GM19025 (cell line): ENCODE results near the gene A4GALT.
A peak's percentile ranks its signal among the peaks of the same experiment; 100 is the strongest.
"Not testable (repeated sequence)": the region's sequence is repeated elsewhere in the genome, so short reads cannot be mapped to it uniquely, and the experiment has no call there.

Experiments
- ATAC-seq: cut with Tn5 transposase; IDR thresholded peaks from one replicate; pipeline ENCODE4 v1.9.1; 2021; ENCODE audit warnings: mild to moderate bottlenecking, low read depth, moderate library complexity; ENCODE audit not compliant: unreplicated experiment

The A4GALT gene

GRCh38 chr22:42684462-42685195, 36.0 kb downstream of the A4GALT start:
- no peak for ATAC-seq

DNA sequence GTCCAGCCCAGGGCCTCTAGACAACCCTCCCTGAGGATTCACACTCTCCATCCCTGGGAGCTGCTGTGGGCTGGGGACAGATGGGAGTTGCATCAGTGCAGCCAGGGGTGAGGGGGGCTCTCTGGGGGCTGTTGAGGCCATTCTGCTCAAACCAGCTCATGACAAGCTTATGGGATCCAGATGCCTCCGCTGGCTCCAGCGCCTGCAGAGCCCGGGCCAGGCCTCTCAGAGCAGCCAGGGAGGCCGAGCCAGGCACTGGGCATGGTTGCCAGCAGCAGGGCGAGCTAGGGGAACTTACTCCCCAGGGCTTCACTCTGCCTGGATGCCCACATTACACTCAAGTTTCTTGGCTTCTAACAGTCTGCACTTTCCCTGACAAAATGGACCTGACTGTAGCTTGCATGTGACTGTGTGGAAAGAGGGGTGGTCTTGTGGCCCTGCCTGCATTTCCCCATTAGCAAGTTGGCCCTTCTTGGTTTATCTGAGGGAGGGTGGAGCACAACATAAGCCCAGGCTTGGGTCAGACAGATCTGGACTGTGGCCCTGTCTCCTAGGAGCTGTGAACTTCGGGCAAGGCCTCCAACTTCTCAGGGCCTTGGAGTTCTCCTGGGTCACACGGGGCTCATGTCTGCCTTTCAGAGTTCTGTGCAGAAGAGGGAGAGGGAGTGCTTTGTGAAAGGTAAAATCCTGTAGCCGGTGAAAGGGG, 36.9 kb downstream of the A4GALT start:
- no peak for ATAC-seq

- no peak for ATAC-seq
Observed at GRCh38 chr22:42682113-42682851, 38.4 kb downstream of the A4GALT start.

DNA sequence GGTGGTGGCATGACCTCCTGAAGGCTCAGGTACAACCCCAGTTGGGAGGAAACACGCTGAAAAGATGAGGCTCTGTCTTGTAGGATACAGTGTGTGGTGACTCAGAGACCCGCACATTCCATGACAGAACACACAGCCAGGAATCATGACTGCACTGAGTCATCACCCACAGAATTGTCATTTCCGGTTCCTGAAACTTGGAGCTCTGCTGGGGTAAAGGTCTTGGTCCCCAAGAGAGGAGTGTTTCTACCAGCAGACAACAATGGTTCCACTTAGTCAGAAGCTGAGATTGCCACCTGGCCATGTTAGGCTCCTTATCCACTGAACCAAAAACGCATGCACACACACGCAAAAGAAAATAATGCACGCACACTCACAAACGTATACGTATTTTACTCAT, 40.0 kb downstream of the A4GALT start:
- no peak for ATAC-seq

DNA sequence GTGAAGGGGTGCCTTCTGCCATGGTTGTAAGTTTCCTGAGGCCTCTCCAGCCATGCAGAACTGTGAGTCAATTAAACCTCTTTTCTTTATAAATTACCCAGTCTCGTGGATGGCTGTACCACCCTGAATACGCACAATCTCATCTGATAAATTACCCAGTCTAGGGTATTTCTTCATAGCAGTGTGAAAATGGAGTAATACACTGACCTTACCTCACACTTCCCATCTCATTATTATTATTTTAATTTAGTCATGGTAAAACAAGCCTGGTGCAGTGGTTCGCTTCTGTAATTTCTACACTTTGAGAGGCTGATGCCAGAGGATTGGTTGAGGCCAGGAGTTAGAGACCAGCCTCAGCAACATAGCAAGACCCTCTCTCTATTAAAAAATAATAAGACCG, 41.0 kb downstream of the A4GALT start:
- ATAC-seq, result no peak

DNA sequence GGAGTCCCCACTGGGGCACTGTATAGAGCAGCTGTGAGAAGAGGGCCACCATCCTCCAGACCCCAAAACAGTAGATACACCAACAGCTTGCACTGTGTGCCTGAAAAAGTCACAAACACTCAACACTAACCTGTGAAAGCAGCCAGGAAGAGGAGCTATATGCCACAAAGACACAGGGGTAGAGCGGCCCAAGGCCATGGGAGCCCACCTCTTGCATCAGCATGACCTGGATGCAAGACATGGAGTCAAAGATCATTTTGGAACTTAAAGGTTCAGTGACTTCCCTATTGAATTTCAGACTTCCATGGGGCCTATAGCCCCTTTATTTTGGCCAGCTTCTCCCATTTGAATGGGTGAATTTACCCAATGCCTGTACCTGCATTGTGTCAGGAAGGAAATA, 41.8 kb downstream of the A4GALT start:
- no peak for ATAC-seq

- not testable (repeated sequence) for ATAC-seq
Observed at GRCh38 chr22:42677936-42678335, 42.7 kb downstream of the A4GALT start.

DNA sequence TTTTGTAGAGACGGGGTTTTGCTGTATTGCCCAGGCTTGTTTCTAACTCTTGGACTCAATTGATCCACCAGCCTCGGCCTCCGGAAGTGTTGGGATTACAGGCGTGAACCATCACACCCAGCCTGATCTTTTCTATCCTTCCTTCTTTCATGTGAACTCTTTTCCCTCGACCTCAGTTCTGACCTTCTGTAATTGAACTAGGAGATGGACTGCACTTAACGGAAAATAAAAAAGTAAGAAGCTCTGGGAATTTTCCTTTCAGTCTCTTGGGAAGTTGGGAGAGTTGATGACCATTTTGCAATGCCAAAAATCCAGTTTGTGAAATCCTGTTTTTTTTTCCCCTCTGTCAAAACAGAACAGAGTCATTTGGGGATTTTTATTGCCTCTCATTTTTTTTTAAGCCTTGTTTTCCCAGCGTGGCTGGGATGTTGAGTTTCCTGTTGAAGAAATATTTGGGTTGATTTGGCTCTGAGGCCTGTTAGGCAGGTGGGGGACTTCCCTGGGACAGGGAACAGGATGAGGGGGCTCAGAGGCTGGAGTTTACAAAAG, 44.5 kb downstream of the A4GALT start:
- ATAC-seq, result no peak

GRCh38 chr22:42673898-42674401, 46.7 kb downstream of the A4GALT start:
- no peak for ATAC-seq

GRCh38 chr22:42673071-42673470, 47.6 kb downstream of the A4GALT start:
- ATAC-seq, result not testable (repeated sequence)

DNA sequence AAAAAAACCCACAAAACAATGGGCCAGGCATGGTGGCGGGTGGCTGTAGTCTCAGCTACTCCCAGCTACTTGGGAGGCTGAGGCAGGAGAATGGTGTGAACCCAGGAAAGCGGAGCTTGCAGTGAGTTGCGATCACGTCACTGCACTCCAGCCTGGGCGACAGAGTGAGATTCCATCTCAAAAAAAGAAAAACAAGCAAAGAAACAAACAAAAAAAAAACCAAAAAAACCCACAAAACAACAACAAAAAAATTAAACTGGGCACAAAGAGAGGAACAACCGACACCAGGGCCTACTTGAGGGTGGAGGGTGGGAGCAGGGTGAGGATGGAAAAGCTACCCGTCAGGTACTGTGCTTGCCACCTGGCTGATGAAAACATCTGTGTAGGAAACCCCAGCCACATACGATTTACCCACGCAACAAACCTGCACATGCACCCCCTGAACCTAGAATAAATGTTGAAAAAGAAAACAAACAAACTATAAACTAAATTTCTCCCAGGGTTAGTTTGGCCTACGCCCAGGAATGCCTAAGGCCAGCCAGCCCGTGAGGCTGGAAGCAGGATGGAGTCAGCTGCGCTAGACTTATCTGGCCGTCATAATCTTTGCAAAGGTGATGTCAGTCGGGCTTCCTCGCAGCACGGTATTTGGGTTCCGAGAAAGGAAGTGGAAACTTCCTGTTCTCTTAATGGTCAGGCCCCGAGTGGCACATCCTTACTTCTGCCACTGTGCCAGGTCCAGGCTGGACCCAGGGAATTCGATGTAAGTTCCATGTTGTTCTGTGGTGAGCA, 49.6 kb downstream of the A4GALT start:
- ATAC-seq, result no peak

- no peak for ATAC-seq
Observed at GRCh38 chr22:42670046-42670445, 50.6 kb downstream of the A4GALT start.

DNA sequence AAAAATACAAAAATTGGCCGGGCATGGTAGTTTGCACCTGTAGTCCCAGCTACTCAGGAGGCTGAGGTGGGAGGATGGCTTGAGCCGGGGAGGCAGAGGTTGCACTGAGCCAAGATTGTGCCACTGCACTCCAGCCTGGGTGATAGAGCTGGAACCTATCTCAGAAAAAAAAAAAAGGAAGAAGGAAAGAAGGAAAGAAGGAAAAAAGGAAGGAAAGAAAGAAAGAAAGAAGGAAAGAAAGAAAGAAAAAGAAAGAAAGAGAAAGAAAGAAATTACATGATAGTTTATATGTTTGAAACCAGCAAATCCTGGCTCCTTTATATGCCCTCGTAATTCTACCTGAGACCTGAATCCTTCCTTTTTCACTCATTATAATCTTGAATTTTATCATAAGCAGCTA, 54.3 kb downstream of the A4GALT start:
- ATAC-seq, result not testable (repeated sequence)

DNA sequence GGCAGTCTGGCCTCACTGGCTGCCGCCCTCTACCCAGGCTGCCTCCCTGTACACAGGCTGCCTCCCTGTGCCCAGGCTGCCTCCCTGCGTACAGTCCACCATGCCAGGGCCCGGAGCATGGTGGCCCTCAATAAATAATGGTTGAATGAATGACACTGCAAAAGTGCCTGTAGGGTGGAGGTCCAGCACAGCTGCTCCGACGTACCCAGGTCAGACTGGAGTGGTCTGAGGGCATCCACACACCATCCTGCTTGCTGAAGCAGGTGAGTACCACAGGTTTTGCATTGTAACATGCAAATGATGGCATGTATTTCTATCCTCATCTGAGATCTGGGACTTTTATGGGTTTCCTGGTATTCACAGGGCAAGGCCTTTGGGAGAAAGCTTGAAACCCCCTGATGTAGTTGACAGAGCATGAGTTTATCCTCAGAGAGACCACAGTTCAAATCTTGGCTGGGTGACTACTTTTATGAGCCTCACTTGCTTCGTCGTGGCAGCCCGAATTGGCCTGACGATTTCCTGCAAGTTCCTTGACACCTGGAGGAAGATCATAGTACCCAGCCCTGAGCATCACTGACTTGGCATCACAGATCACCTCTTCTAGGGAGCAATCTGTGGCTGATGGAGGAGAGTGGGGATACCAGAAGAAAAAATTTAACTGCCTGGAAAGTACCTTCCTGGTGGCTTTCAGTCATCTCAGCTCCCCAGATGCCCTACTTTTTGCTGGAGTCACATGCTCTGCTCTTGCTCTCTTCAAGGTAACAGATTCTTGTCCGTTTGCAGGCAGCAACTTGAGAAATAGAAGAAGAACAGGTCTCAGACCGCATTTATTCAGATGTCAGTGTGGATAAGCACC, 55.5 kb downstream of the A4GALT start:
- ATAC-seq, result peak; percentile 54

- no peak for ATAC-seq
Observed at GRCh38 chr22:42661985-42662831, 58.5 kb downstream of the A4GALT start.

DNA sequence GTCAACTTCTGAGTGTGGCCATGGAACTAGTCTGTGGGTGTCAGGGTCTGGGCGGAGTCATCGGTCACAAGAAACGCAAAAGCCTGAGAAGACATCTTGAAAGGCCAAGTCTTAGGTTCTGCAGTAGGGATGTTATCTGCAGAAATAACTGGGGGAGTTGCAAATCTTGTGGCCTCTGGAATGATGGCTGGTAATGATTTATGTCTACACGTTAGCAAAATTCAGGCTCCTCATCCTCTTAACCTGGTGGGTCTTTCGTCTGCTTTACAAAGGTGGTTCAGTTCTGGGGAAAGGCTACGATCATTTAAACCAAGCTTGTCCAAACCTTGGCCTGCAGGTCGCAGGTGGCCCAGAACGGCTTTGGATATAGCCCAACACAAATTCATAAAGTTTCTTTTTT, 64.1 kb downstream of the A4GALT start:
- ATAC-seq, result no peak

DNA sequence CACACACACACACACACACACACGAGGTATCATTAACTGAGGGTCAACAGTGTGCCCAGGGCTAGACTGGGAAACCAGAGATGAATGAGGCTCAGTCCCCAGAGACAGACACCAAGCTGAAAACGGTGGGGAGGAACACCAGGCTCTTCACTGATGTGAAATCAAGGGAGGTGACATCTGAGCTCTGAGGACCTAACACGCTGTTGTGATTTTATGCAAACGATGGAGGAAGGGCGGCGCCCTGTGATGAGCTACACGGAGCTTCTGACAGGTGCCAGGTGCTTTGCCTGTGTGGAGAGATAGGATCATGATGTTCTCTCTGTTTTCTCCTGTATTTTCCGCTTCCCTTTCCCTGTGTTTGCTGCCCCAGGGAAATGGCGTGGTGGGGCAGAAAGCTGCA, 65.0 kb downstream of the A4GALT start:
- ATAC-seq, result no peak

DNA sequence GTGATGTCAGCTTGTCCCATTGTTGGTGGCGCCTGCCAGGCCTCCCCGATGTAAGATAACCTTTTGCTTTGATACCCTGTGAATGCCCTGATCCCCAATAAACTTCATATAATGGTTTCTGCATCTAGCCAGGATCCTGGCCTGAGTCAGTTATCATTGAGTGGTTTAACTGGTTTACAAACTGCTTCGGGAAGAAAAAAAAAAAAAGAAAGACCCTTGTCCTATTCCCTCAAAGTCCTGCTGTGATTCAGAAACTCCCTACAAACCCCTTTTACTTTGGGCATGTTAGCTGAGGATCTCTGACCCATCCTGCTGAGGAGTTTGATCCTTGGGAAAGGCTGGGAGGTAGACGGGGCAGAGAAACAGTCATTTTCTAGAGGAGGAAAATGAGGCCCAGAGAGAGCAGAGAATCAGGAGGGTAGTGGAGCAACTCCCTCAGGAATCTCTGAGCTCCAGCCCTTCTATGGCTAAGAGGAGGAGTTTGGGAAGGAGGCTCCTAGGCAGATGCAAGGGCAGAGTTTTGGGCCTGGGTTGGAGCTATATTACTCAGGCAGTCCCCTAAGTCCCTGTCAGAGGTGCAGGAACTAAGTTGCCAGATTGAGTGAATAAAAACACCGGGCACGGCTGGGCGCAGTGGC, 66.1 kb downstream of the A4GALT start:
- ATAC-seq, result no peak
